ENCODE data around the gene NCOR2.

- TF ChIP-seq POLR2A (IDR thresholded peaks at IDR 0.05; ENCODE audit: low read depth, low read length) (no peak), ZBTB11 (CRISPR knock-in tag; IDR thresholded peaks at IDR 0.05) (no peak), CTCF (IDR thresholded peaks at IDR 0.05 in 2 of 3, conservative IDR thresholded peaks at IDR 0.05 in 1 of 3; ENCODE audit: control insufficient read depth in 2 of 3, extremely low read depth in 1 of 3, insufficient read depth in 1 of 3, low read depth in 3 of 3, low read length in 3 of 3) (no peak), MYC (IDR thresholded peaks at IDR 0.05; ENCODE audit: insufficient read depth, insufficient read length, insufficient replicate concordance, low read length, severe bottlenecking) (no peak), BHLHE40 (IDR thresholded peaks at IDR 0.05; ENCODE audit: borderline replicate concordance in 1 of 2, low read depth in 2 of 2, low read length in 1 of 2) (no peak), RELA (IDR thresholded peaks at IDR 0.05; ENCODE audit: borderline replicate concordance, partially characterized antibody) (no peak), ESRRA (IDR thresholded peaks at IDR 0.05; ENCODE audit: low read length) (no peak), POLR2AphosphoS5 (IDR thresholded peaks at IDR 0.05; ENCODE audit: low read length) (no peak), SRF (IDR thresholded peaks at IDR 0.05; ENCODE audit: low read depth in 2 of 2, low read length in 2 of 2) (no peak), JUNB (IDR thresholded peaks at IDR 0.05) (no peak)
These were observed 17.8 kb downstream of the NCOR2 start for GRCh38 chr12:124549629-124550028.
